Astrocyte (in vitro differentiated cells and primary cell): Measurements from ENCODE around the gene RAB11FIP3. TPM values are rescaled to one million over a fixed set of nuclear protein-coding genes. Genes with fewer than 3 reads are reported as not detected.

Experiments
- DNase-seq: peaks from one replicate; pipeline ENCODE4 v3.0.0-alpha.2; 2010; ENCODE audit warnings: low read depth
- FAIRE-seq: peaks from 2 replicates; lab custom pipeline; 2011; peaks lifted over from hg19 to GRCh38; lab: Jason Lieb, UNC
- H2AFZ ChIP-seq: 2 replicates; pipeline ENCODE4 v1.6.0; 2012; ENCODE audit warnings: low read depth, low read length, inconsistent platforms
- H3K27ac ChIP-seq: 2 replicates; pipeline ENCODE4 v1.5.1; 2011; ENCODE audit warnings: low read depth, low read length, inconsistent platforms
- H3K27me3 ChIP-seq: 2 replicates; pipeline ENCODE4 v1.6.0; 2011; ENCODE audit warnings: low read length, inconsistent platforms; ENCODE audit not compliant: insufficient read depth
- H3K36me3 ChIP-seq: 2 replicates; pipeline ENCODE4 v1.5.1; 2011; ENCODE audit warnings: low read length, inconsistent platforms; ENCODE audit not compliant: insufficient read depth
- H3K4me1 ChIP-seq: 2 replicates; pipeline ENCODE4 v1.5.1; 2011; ENCODE audit warnings: low read length, inconsistent platforms; ENCODE audit not compliant: insufficient read depth
- H3K4me2 ChIP-seq: 2 replicates; pipeline ENCODE4 v1.6.0; 2012; ENCODE audit warnings: low read length, inconsistent platforms
- H3K4me3 ChIP-seq: 2 replicates; pipeline ENCODE4 v1.5.1; 2011; ENCODE audit warnings: low read depth, mild to moderate bottlenecking, low read length, inconsistent platforms; ENCODE audit not compliant: insufficient read depth
- H3K79me2 ChIP-seq: 2 replicates; pipeline ENCODE4 v1.6.0; 2012; ENCODE audit warnings: mild to moderate bottlenecking, low read length, inconsistent platforms; ENCODE audit not compliant: insufficient read depth
- H3K9ac ChIP-seq: 2 replicates; pipeline ENCODE4 v1.6.0; 2012; ENCODE audit warnings: mild to moderate bottlenecking, low read length, inconsistent platforms
- H3K9me3 ChIP-seq: 2 replicates; pipeline ENCODE4 v1.5.1; 2012; ENCODE audit warnings: low read depth, mild to moderate bottlenecking, low read length, inconsistent platforms; ENCODE audit not compliant: insufficient read depth
- H4K20me1 ChIP-seq: 2 replicates; pipeline ENCODE4 v1.6.0; 2012; ENCODE audit warnings: low read length, inconsistent platforms; ENCODE audit not compliant: insufficient read depth
- H3K27ac Mint-ChIP-seq: one replicate; pipeline ENCODE4 v1.8.0; 2021; ENCODE audit warnings: mild to moderate bottlenecking, mixed read lengths; ENCODE audit not compliant: unreplicated experiment
- H3K27me3 Mint-ChIP-seq: one replicate; pipeline ENCODE4 v1.8.0; 2021; ENCODE audit warnings: low read depth, mixed read lengths; ENCODE audit not compliant: unreplicated experiment
- H3K36me3 Mint-ChIP-seq: one replicate; pipeline ENCODE4 v1.8.0; 2021; ENCODE audit warnings: low read depth, mixed read lengths; ENCODE audit not compliant: unreplicated experiment
- H3K4me1 Mint-ChIP-seq: one replicate; pipeline ENCODE4 v1.8.0; 2021; ENCODE audit warnings: low read depth, mixed read lengths; ENCODE audit not compliant: unreplicated experiment
- H3K4me3 Mint-ChIP-seq: one replicate; pipeline ENCODE4 v1.8.0; 2021; ENCODE audit warnings: mild to moderate bottlenecking, moderate library complexity, mixed read lengths; ENCODE audit not compliant: unreplicated experiment
- H3K9me3 Mint-ChIP-seq: one replicate; pipeline ENCODE4 v1.8.0; 2021; ENCODE audit warnings: mild to moderate bottlenecking, mixed read lengths; ENCODE audit not compliant: unreplicated experiment
- CTCF ChIP-seq: IDR thresholded peaks from 2 replicates; pipeline ENCODE4 v1.5.1; 2011; ENCODE audit warnings: low read depth, mild to moderate bottlenecking, inconsistent platforms, low read length, moderate library complexity; ENCODE audit not compliant: insufficient read depth
- EZH2 ChIP-seq: IDR thresholded peaks from 2 replicates; pipeline ENCODE4 v1.6.1; 2012; ENCODE audit warnings: mild to moderate bottlenecking, low read length, inconsistent platforms; ENCODE audit not compliant: insufficient read depth
- total RNA-seq: library from RNA; stranded (reverse); gene quantifications from 2 replicates; pipeline ENCODE4 v1.2.1, GENCODE V29; 2021

The RAB11FIP3 gene
- total RNA-seq, 1 donor from 2014 or later = 21.2 TPM

DNA sequence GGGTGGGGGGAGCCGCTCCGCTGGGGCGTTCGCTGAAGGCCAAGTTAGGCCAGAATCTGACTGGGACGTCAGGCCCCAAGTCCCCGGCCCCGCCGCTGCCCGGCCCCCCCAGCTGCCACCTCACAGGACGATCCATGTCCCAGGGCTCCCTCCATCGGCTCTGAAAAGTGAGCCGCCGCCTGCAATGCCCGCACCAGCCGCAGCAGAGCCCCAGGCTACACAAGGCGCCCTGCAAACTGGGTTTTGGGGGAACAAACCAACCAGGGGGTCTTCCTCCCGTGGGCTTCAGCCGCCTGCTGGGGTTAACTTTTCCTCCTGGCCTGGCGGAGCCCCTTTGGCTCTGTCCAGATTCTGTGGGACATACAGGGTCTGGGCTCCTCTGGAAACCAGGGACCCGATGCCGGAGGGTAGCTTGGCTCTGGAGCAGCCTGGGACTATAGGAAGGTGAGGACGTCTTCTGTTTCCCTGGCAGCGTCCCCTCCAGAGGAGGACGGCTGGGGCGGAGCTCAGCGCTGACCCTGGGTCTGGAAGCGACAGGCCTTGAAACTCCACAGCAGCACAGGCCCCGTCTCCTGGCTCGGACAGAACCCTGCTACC is 27.6 kb upstream of the RAB11FIP3 start:
- DNase-seq = peak; percentile 30
- Mint-ChIP-seq H3K4me3 (peak overlapping the region; percentile 77), H3K27ac (peak overlapping the region; percentile 66), H3K36me3 (peaks cover 2% of the 10 kb centered on the region), H3K4me1 (no peaks in the 10 kb centered on the region), H3K9me3 (no peaks in the 10 kb centered on the region), H3K27me3 (no peaks in the 10 kb centered on the region)
- TF ChIP-seq EZH2 (no peak), CTCF (no peak)
- H3K4me3 ChIP-seq = peak overlapping the region; percentile 33
- no peaks in the 10 kb centered on the region for H3K9me3 ChIP-seq
- H3K9ac ChIP-seq = peak overlapping the region; percentile 63
- no peaks in the 10 kb centered on the region for H3K27me3 ChIP-seq
- H3K4me1 ChIP-seq = peaks cover 8% of the 10 kb centered on the region
- H3K27ac ChIP-seq = no peak overlapping the region
- H4K20me1 ChIP-seq = peaks cover 25% of the 10 kb centered on the region
- H2AFZ ChIP-seq = no peak overlapping the region
- no peak for FAIRE-seq
- no peaks in the 10 kb centered on the region for H3K36me3 ChIP-seq
- H3K79me2 ChIP-seq = peaks cover 7% of the 10 kb centered on the region
- H3K4me2 ChIP-seq = peak overlapping the region; percentile 78

- H3K4me1 Mint-ChIP-seq = no peaks in the 10 kb centered on the region
- H3K9me3 Mint-ChIP-seq = no peaks in the 10 kb centered on the region
- peaks cover 25% of the 10 kb centered on the region for H4K20me1 ChIP-seq
- peak overlapping the region; percentile 77 for H3K4me3 Mint-ChIP-seq
- no peaks in the 10 kb centered on the region for H3K27me3 ChIP-seq
- TF ChIP-seq EZH2 = no peak
- TF ChIP-seq CTCF = no peak
- no peak overlapping the region for H3K4me3 ChIP-seq
- H3K36me3 Mint-ChIP-seq = peaks cover 2% of the 10 kb centered on the region
- no peak overlapping the region for H3K27ac ChIP-seq
- H3K9me3 ChIP-seq = no peaks in the 10 kb centered on the region
- peak overlapping the region; percentile 78 for H3K4me2 ChIP-seq
- H3K36me3 ChIP-seq = no peaks in the 10 kb centered on the region
- H3K79me2 ChIP-seq = peaks cover 9% of the 10 kb centered on the region
- no peaks in the 10 kb centered on the region for H3K27me3 Mint-ChIP-seq
- H2AFZ ChIP-seq = no peak overlapping the region
- no peak for DNase-seq
- no peak overlapping the region for H3K9ac ChIP-seq
- FAIRE-seq = no peak
- H3K27ac Mint-ChIP-seq = no peak overlapping the region
- peaks cover 8% of the 10 kb centered on the region for H3K4me1 ChIP-seq
These were observed 26.7 kb upstream of the RAB11FIP3 start for GRCh38 chr16:398561-399339.
